Measurements from ENCODE around the gene PAWR.
"Not testable (repeated sequence)": the region's sequence is repeated elsewhere in the genome, so short reads cannot be mapped to it uniquely, and the experiment has no call there.

The PAWR gene

GRCh38 chr12:79629561-79629960 is 61.2 kb downstream of the PAWR start:
- no peak for TF ChIP-seq CTCF (IDR thresholded peaks at IDR 0.05; ENCODE audit: extremely low read depth, insufficient read depth, missing control alignments)
- in situ Hi-C loops (cut with MboI; ENCODE audit: low pct_unique_long_range_greater_than_20kb, low sequenced_read_pairs, unreplicated experiment), result no loop called here
- DNase-seq (ENCODE audit: low spot score), result no peak

GRCh38 chr12:79626735-79627134 is 64.0 kb downstream of the PAWR start:
- in situ Hi-C loops (cut with MboI; ENCODE audit: low pct_unique_long_range_greater_than_20kb, low sequenced_read_pairs, unreplicated experiment); DNase-seq (ENCODE audit: low spot score): not testable (repeated sequence)

DNA sequence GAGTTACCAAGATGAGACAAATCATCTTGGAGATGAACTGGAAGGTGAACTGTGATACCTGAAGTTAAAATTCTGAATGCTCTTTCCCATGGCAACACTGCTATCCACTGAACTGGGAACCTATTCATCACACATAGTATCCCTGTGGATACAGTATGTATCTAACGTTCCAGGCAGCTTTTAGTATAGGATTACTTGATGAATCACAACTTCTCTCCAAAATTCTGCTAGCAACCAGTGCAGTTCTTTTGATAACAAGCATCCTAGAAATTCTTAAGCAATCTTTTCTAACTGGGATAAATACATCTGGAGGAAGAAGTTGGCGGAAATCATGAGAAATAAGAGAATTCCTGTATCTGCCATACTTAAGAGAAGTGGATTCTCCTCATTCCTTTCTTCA is 66.4 kb downstream of the PAWR start:
- DNase-seq (ENCODE audit: low spot score), result no peak
- in situ Hi-C loops (cut with MboI; ENCODE audit: low pct_unique_long_range_greater_than_20kb, low sequenced_read_pairs, unreplicated experiment), result no loop called here

GRCh38 chr12:79619872-79620562 is 70.7 kb downstream of the PAWR start:
- in situ Hi-C loops (cut with MboI; ENCODE audit: low pct_unique_long_range_greater_than_20kb, low sequenced_read_pairs, unreplicated experiment), result no loop called here
- no peak for DNase-seq (ENCODE audit: low spot score)
- no peak for TF ChIP-seq CTCF (IDR thresholded peaks at IDR 0.05; ENCODE audit: extremely low read depth, insufficient read depth, missing control alignments)

More for the DNA sequence above, 66.4 kb downstream of the PAWR start:
- TF ChIP-seq CTCF (IDR thresholded peaks at IDR 0.05; ENCODE audit: extremely low read depth, insufficient read depth, missing control alignments), result no peak

DNA sequence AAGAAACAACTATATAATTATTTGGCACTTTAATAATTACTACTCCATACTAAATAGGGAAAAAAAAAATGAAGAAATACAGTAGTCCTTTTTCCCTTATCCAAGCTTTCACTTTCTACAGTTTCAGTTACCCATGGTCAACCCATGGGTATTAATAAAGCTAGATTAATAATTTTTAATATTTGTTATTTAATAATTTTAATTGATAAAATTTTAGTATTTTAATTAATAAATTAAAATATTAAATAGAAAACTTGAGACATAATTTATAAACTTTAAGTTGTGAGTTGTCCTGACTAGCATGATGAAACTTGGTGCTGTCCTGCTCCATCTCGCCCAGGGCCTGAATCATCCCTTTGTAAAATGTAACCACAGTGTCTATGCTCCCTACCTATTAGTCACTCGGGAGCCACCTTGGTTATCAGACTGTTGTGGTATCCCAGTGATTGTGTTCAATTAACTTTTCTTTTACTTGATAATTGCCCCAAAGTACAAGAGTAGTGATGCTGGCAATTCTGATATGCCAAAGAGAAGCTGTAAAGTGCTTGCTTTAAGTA is 71.8 kb downstream of the PAWR start:
- in situ Hi-C loops (cut with MboI; ENCODE audit: low pct_unique_long_range_greater_than_20kb, low sequenced_read_pairs, unreplicated experiment), result no loop called here
- DNase-seq (ENCODE audit: low spot score), result no peak
- TF ChIP-seq CTCF (IDR thresholded peaks at IDR 0.05; ENCODE audit: extremely low read depth, insufficient read depth, missing control alignments), result no peak

GRCh38 chr12:79617696-79618095 is 73.1 kb downstream of the PAWR start:
- no peak for DNase-seq (ENCODE audit: low spot score)
- in situ Hi-C loops (cut with MboI; ENCODE audit: low pct_unique_long_range_greater_than_20kb, low sequenced_read_pairs, unreplicated experiment), result no loop called here
- TF ChIP-seq CTCF (IDR thresholded peaks at IDR 0.05; ENCODE audit: extremely low read depth, insufficient read depth, missing control alignments), result no peak
